HEK293T (cell line): ENCODE measurements around the gene MRPL39.

ENCODE experiments used
- ARNT ChIP-seq: fragments of 450-650 bp; IDR thresholded peaks from 2 replicates; pipeline ENCODE4 v1.6.1; 2017; ENCODE audit warnings: mild to moderate bottlenecking
- BHLHE40 ChIP-seq: fragments of 450-650 bp; IDR thresholded peaks from 2 replicates; pipeline ENCODE4 v1.6.1; 2016; ENCODE audit warnings: mild to moderate bottlenecking, moderate library complexity, borderline replicate concordance
- CTBP1 ChIP-seq: fragments of 450-650 bp; IDR thresholded peaks from 2 replicates; pipeline ENCODE4 v1.6.1; 2016; ENCODE audit warnings: borderline replicate concordance
- ELF4 ChIP-seq: fragments of 450-650 bp; IDR thresholded peaks from 2 replicates; pipeline ENCODE4 v1.6.1; 2017; ENCODE audit warnings: antibody characterized with exemption
- FOXA1 ChIP-seq: fragments of 450-650 bp; IDR thresholded peaks from 2 replicates; pipeline ENCODE4 v1.6.1; 2016; ENCODE audit warnings: mild to moderate bottlenecking
- FOXK2 ChIP-seq: fragments of 450-650 bp; IDR thresholded peaks from 2 replicates; pipeline ENCODE4 v1.6.1; 2016; ENCODE audit warnings: mild to moderate bottlenecking
- FOXM1 ChIP-seq: fragments of 450-650 bp; IDR thresholded peaks from 2 replicates; pipeline ENCODE4 v1.6.1; 2017; ENCODE audit warnings: mild to moderate bottlenecking, borderline replicate concordance
- LEF1 ChIP-seq: fragments of 450-650 bp; IDR thresholded peaks from 2 replicates; pipeline ENCODE4 v1.6.1; 2017; ENCODE audit warnings: mild to moderate bottlenecking, borderline replicate concordance
- NFRKB ChIP-seq: fragments of 450-650 bp; IDR thresholded peaks from 2 replicates; pipeline ENCODE4 v1.6.1; 2016; ENCODE audit warnings: mild to moderate bottlenecking, moderate library complexity
- PKNOX1 ChIP-seq: fragments of 450-650 bp; IDR thresholded peaks from 2 replicates; pipeline ENCODE4 v1.6.1; 2016
- SP1 ChIP-seq: fragments of 450-650 bp; IDR thresholded peaks from 2 replicates; pipeline ENCODE4 v1.6.1; 2017
- SUZ12 ChIP-seq: fragments of 450-650 bp; IDR thresholded peaks from 2 replicates; pipeline ENCODE4 v1.6.1; 2016; ENCODE audit warnings: mild to moderate bottlenecking
- TARDBP ChIP-seq: fragments of 450-650 bp; IDR thresholded peaks from 2 replicates; pipeline ENCODE4 v1.6.1; 2016
- ZNF384 ChIP-seq: fragments of 450-650 bp; IDR thresholded peaks from 2 replicates; pipeline ENCODE4 v1.6.1; 2016

- TF ChIP-seq BHLHE40: no peak
- no peak for TF ChIP-seq CTBP1
- no peak for TF ChIP-seq ARNT
- no peak for TF ChIP-seq FOXM1
- no peak for TF ChIP-seq ELF4
- no peak for TF ChIP-seq SP1
- TF ChIP-seq ZNF384: no peak
- no peak for TF ChIP-seq NFRKB
- no peak for TF ChIP-seq SUZ12
- TF ChIP-seq LEF1: no peak
- no peak for TF ChIP-seq FOXK2
- TF ChIP-seq PKNOX1: no peak
- TF ChIP-seq TARDBP: no peak
- no peak for TF ChIP-seq FOXA1
Observed at GRCh38 chr21:25646474-25646873, 39.2 kb upstream of the MRPL39 start.
